GM23338 (cell line): ENCODE measurements around the gene NLGN4X. TPM values are rescaled to one million over a fixed set of nuclear protein-coding genes. Genes with fewer than 3 reads are reported as not detected.

Experiments used
- ATAC-seq: fragments of 200-7000 bp; cut with Tn5 transposase; 3 replicates; pipeline ENCODE4 v1.9.1; 2020
- DNase-seq: peaks from one replicate; pipeline ENCODE4 v3.0.0-alpha.2; 2015; ENCODE audit warnings: low spot score
- H2AFZ ChIP-seq: fragments of 200-600 bp; sonication (generic); 2 replicates; pipeline ENCODE4 v1.8.0; 2016; ENCODE audit warnings: antibody characterized with exemption, mild to moderate bottlenecking, moderate library complexity
- H3F3A ChIP-seq: fragments of 200-600 bp; sonication (generic); replicated peaks from 2 replicates; pipeline ENCODE4 v1.8.0; 2017; ENCODE audit warnings: antibody characterized with exemption, mixed run types, low read depth
- H3K27ac ChIP-seq: fragments of 200-600 bp; sonication (generic); 2 replicates; pipeline ENCODE4 v1.6.1; 2016; ENCODE audit warnings: low read depth
- H3K27me3 ChIP-seq: fragments of 200-600 bp; sonication (generic); 2 replicates; pipeline ENCODE4 v1.8.0; 2016; ENCODE audit warnings: mild to moderate bottlenecking, mixed run types, moderate library complexity; ENCODE audit not compliant: insufficient read depth
- H3K36me3 ChIP-seq: fragments of 200-600 bp; sonication (generic); 2 replicates; pipeline ENCODE4 v1.8.0; 2016; ENCODE audit warnings: mild to moderate bottlenecking; ENCODE audit not compliant: insufficient read depth
- H3K4me1 ChIP-seq: fragments of 200-600 bp; sonication (generic); 2 replicates; pipeline ENCODE4 v1.8.0; 2016; ENCODE audit warnings: mild to moderate bottlenecking, moderate library complexity; ENCODE audit not compliant: insufficient read depth
- H3K4me2 ChIP-seq: fragments of 200-600 bp; sonication (generic); 2 replicates; pipeline ENCODE4 v1.7.1; 2017; ENCODE audit warnings: mixed run types
- H3K4me3 ChIP-seq: fragments of 200-600 bp; sonication (generic); 2 replicates; pipeline ENCODE4 v1.6.1; 2016; ENCODE audit warnings: mixed run types
- H3K79me2 ChIP-seq: fragments of 200-600 bp; sonication (generic); replicated peaks from 2 replicates; pipeline ENCODE4 v1.8.0; 2017; ENCODE audit warnings: mild to moderate bottlenecking; ENCODE audit not compliant: insufficient read depth
- H3K9me2 ChIP-seq: fragments of 200-600 bp; sonication (generic); 2 replicates; pipeline ENCODE4 v1.8.0; 2017; ENCODE audit not compliant: insufficient read depth
- H4K20me1 ChIP-seq: fragments of 200-600 bp; sonication (generic); replicated peaks from 2 replicates; pipeline ENCODE4 v1.8.0; 2017; ENCODE audit warnings: mild to moderate bottlenecking; ENCODE audit not compliant: insufficient read depth
- H3K27ac Mint-ChIP-seq: 2 replicates; pipeline ENCODE4 v1.8.0; 2020; ENCODE audit warnings: inconsistent platforms, mild to moderate bottlenecking, moderate library complexity, mixed read lengths
- H3K27me3 Mint-ChIP-seq: 3 replicates; pipeline ENCODE4 v1.8.0; 2022; ENCODE audit warnings: low read depth, mild to moderate bottlenecking, moderate library complexity, mixed read lengths, inconsistent platforms; ENCODE audit not compliant: insufficient read depth, poor library complexity
- H3K36me3 Mint-ChIP-seq: 3 replicates; pipeline ENCODE4 v1.8.0; 2021; ENCODE audit warnings: low read depth, mild to moderate bottlenecking, inconsistent platforms, moderate library complexity, mixed read lengths
- H3K4me1 Mint-ChIP-seq: 3 replicates; pipeline ENCODE4 v1.8.0; 2020; ENCODE audit warnings: mild to moderate bottlenecking, inconsistent platforms, mixed read lengths
- H3K4me3 Mint-ChIP-seq: 3 replicates; pipeline ENCODE4 v1.8.0; 2021; ENCODE audit warnings: moderate library complexity, mild to moderate bottlenecking, inconsistent platforms, mixed read lengths
- H3K9me3 Mint-ChIP-seq: 3 replicates; pipeline ENCODE4 v1.8.0; 2020; ENCODE audit warnings: moderate library complexity, mild to moderate bottlenecking, inconsistent platforms, mixed read lengths
- CREB1 ChIP-seq: fragments of 250-450 bp; sonication (Bioruptor Pico); IDR thresholded peaks from 2 replicates; pipeline ENCODE4 v1.5.0; 2020; ENCODE audit warnings: low read depth, mild to moderate bottlenecking, moderate library complexity
- CTCF ChIP-seq, 2 experiments: fragments of 200-600 bp in 1 of 2; sonication (generic) in 1 of 2; conservative IDR thresholded peaks; 2 replicates each; pipeline versions ENCODE4 v1.5.1 to v1.6.1; 2016 to 2017; ENCODE audit warnings: antibody characterized with exemption in 2 of 2, low read depth in 2 of 2, mild to moderate bottlenecking in 2 of 2, moderate library complexity in 1 of 2
- NANOG ChIP-seq: IDR thresholded peaks from 2 replicates; pipeline ENCODE4 v1.6.1; 2016; ENCODE audit warnings: antibody characterized with exemption, borderline replicate concordance
- POLR2AphosphoS5 ChIP-seq: IDR thresholded peaks from 2 replicates; pipeline ENCODE4 v1.6.1; 2016; ENCODE audit warnings: antibody characterized with exemption, low read depth
- REST ChIP-seq: IDR thresholded peaks from one replicate; pipeline ENCODE4 v1.6.1; 2018; ENCODE audit warnings: antibody characterized with exemption; ENCODE audit not compliant: unreplicated experiment
- STAT1 ChIP-seq: IDR thresholded peaks from one replicate; pipeline ENCODE4 v1.6.1; 2016; ENCODE audit warnings: antibody characterized with exemption; ENCODE audit not compliant: unreplicated experiment
- ZNF114 ChIP-seq: fragments of 250-450 bp; sonication (Bioruptor Pico); IDR thresholded peaks from 2 replicates; pipeline ENCODE4 v1.5.0; 2020; ENCODE audit warnings: mild to moderate bottlenecking, moderate library complexity
- ZNF331 ChIP-seq: fragments of 250-450 bp; sonication (Bioruptor Pico); IDR thresholded peaks from 2 replicates; pipeline ENCODE4 v1.5.0; 2020; ENCODE audit warnings: low read depth, mild to moderate bottlenecking, moderate library complexity
- polyA plus RNA-seq: library from polyadenylated mRNA; unstranded; fragments of >200 nt; fragmentation: Nextera tagmentation; extraction: Ambion mirVana; gene quantifications from 2 replicates; pipeline ENCODE4 v1.2.1, GENCODE V29; 2016
- total RNA-seq: library from RNA; depleted of rRNA; stranded (reverse); fragments of >200 nt; shearing (Covaris generic); gene quantifications from 2 replicates; pipeline ENCODE4 v1.2.3, GENCODE V29; 2014
- TF ChIP-seq, protein P1 (sequence below): IDR thresholded peaks from 2 replicates; pipeline ENCODE4 v1.6.1; 2016; ENCODE audit warnings: antibody characterized with exemption

The NLGN4X gene
- total and polyA plus RNA-seq, 2 experiments from 2014 or later, result 36.0 to 86.5 TPM

DNA sequence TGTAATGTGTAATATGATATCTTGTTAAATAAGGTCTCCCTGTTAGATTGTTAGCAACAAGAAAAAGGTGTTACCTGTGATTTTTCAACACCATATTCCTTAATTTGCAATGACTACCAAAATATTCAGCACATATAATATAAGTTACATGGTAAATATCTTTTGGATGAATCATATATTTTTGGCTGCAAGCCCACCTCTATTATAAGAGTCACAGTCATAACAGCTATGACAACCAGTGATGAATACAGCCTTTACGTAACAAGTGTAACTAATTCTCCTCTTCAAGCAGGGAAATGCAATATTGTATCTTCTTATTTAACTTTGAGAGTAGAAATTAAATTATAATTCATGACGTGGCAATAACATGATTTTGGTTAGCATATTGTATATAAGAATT lies 187.0 kb downstream of the NLGN4X start:
- Histone ChIP-seq H3F3A (no peaks in the 10 kb centered on the region), H3K4me3 (no peak overlapping the region), H3K36me3 (no peaks in the 10 kb centered on the region), H3K27me3 (no peaks in the 10 kb centered on the region), H3K4me2 (no peak overlapping the region), H3K79me2 (peaks cover 67% of the 10 kb centered on the region), H3K4me1 (no peaks in the 10 kb centered on the region; the same call in 1 of the 2 replicates), H2AFZ (no peak overlapping the region), H3K9me2 (no peaks in the 10 kb centered on the region), H4K20me1 (no peaks in the 10 kb centered on the region; the same call in 1 of the 2 replicates), H3K27ac (no peak overlapping the region)
- Mint-ChIP-seq H3K4me3 (no peak overlapping the region), H3K4me1 (peaks cover 14% of the 10 kb centered on the region), H3K27me3 (peaks cover 3% of the 10 kb centered on the region), H3K27ac (no peak overlapping the region), H3K36me3 (peaks cover 36% of the 10 kb centered on the region), H3K9me3 (peaks cover 12% of the 10 kb centered on the region; the same call in 2 of the 3 replicates)
- ATAC-seq (no peak), DNase-seq (no peak)
- TF ChIP-seq POLR2AphosphoS5 (no peak), NANOG (no peak), CREB1 (CRISPR knock-in tag) (no peak), STAT1 (no peak), ZNF331 (CRISPR knock-in tag) (no peak)
- TF ChIP-seq, protein P1, sequence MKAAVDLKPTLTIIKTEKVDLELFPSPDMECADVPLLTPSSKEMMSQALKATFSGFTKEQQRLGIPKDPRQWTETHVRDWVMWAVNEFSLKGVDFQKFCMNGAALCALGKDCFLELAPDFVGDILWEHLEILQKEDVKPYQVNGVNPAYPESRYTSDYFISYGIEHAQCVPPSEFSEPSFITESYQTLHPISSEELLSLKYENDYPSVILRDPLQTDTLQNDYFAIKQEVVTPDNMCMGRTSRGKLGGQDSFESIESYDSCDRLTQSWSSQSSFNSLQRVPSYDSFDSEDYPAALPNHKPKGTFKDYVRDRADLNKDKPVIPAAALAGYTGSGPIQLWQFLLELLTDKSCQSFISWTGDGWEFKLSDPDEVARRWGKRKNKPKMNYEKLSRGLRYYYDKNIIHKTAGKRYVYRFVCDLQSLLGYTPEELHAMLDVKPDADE, result no peak

DNA sequence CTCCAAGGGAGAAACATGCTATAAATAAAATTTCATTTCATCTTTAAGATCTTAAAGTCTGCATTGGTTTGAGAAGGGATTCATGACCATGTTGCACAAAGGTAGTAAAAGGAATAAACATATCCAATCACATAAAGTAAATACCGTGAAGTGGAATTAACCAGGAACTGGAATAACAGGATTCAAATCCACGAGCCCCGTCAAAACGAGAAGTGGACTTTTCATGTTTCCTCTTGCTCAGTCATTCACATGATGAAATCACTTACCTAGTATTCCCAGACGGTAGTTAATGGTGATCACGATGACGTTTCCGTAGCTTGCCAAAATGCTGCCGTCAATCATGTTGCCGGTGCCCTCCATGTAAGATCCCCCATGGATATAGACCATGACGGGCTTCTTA lies 199.7 kb downstream of the NLGN4X start:
- no peak overlapping the region for H3K4me3 ChIP-seq
- H3F3A ChIP-seq, result no peaks in the 10 kb centered on the region; the same call in 1 of the 2 replicates
- Mint-ChIP-seq H3K27me3 (peaks cover 3% of the 10 kb centered on the region), H3K4me3 (no peak overlapping the region), H3K4me1 (peaks cover 50% of the 10 kb centered on the region), H3K27ac (0 out of 2 replicates have a peak overlapping the region, but pooled peaks have one; percentile 43), H3K9me3 (no peaks in the 10 kb centered on the region; the same call in 2 of the 3 replicates), H3K36me3 (peaks cover 21% of the 10 kb centered on the region; the same call in 2 of the 3 replicates)
- H4K20me1 ChIP-seq, result no peaks in the 10 kb centered on the region
- no peak for DNase-seq
- H3K27ac ChIP-seq, result peak overlapping the region; percentile 89; the same call in 1 of the 2 replicates
- no peaks in the 10 kb centered on the region for H3K9me2 ChIP-seq
- no peak for ATAC-seq
- no peak overlapping the region for H2AFZ ChIP-seq
- H3K27me3 ChIP-seq, result no peaks in the 10 kb centered on the region
- H3K36me3 ChIP-seq, result no peaks in the 10 kb centered on the region
- peaks cover 44% of the 10 kb centered on the region for H3K79me2 ChIP-seq
- H3K4me2 ChIP-seq, result no peak overlapping the region
- peaks cover 68% of the 10 kb centered on the region for H3K4me1 ChIP-seq
- TF ChIP-seq CREB1 (CRISPR knock-in tag), result no peak
- TF ChIP-seq ZNF114 (CRISPR knock-in tag), result no peak
- no peak for TF ChIP-seq REST
- no peak for TF ChIP-seq STAT1
- TF ChIP-seq, protein P1, result no peak
- TF ChIP-seq CTCF (conservative IDR thresholded peaks at IDR 0.05; ENCODE audit: low read depth in 2 of 2), result no peak
